Neural cell (in vitro differentiated cells): ENCODE data around the gene LARGE1.

Source experiments
- RAD21 ChIP-seq: fragments of 450-650 bp; conservative IDR thresholded peaks from 2 replicates; pipeline ENCODE4 v1.6.1; 2014; ENCODE audit warnings: antibody characterized with exemption, mild to moderate bottlenecking, moderate library complexity
- TF ChIP-seq, protein P1 (sequence below): fragments of 450-650 bp; IDR thresholded peaks from 2 replicates; pipeline ENCODE4 v1.5.1; 2014; ENCODE audit warnings: antibody characterized with exemption, mild to moderate bottlenecking, moderate library complexity; ENCODE audit not compliant: poor library complexity, severe bottlenecking

DNA sequence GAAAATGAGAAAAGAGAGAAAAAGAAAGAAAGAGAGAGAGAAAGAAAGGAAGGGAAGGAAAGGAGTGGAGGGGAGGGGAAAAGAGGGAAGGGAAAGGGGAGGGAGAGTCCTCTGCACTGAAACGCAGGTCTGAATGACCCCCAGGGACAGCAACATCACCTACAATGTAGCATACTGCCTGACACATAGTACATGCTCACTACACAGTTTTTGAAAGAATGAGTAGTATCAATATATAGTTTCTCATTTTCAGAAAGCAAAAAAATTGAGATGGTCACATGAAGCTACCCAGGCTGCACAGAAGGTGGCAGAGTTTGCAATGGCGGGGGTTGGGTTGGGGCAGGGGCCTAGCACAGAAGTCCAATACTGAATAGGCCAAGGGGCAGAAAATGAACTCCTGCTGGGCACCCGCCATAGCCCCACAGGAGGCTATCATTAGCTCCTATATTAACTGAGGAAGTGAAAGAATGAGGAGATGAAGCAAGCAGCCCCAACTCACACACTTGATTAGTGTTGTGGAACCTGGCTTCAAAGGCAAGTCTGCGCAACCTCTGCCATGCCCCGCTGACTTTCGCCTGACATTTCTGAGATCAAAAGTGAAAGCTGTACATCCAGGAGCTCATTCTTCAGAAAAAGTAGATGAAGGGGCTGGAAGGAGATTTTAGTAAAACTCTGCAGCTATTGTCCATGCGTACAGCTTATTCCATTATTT, 620.9 kb downstream of the LARGE1 start:
- TF ChIP-seq RAD21, result no peak
- TF ChIP-seq, protein P1, sequence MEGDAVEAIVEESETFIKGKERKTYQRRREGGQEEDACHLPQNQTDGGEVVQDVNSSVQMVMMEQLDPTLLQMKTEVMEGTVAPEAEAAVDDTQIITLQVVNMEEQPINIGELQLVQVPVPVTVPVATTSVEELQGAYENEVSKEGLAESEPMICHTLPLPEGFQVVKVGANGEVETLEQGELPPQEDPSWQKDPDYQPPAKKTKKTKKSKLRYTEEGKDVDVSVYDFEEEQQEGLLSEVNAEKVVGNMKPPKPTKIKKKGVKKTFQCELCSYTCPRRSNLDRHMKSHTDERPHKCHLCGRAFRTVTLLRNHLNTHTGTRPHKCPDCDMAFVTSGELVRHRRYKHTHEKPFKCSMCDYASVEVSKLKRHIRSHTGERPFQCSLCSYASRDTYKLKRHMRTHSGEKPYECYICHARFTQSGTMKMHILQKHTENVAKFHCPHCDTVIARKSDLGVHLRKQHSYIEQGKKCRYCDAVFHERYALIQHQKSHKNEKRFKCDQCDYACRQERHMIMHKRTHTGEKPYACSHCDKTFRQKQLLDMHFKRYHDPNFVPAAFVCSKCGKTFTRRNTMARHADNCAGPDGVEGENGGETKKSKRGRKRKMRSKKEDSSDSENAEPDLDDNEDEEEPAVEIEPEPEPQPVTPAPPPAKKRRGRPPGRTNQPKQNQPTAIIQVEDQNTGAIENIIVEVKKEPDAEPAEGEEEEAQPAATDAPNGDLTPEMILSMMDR, result no peak
